ENCODE results near the gene SEC23A. TPM values are rescaled to one million over a fixed set of nuclear protein-coding genes. Genes with fewer than 3 reads are reported as not detected.
"Not testable (repeated sequence)": the region's sequence is repeated elsewhere in the genome, so short reads cannot be mapped to it uniquely, and the experiment has no call there.

Gene SEC23A
- total RNA-seq, 1 donor = 298 TPM

DNA sequence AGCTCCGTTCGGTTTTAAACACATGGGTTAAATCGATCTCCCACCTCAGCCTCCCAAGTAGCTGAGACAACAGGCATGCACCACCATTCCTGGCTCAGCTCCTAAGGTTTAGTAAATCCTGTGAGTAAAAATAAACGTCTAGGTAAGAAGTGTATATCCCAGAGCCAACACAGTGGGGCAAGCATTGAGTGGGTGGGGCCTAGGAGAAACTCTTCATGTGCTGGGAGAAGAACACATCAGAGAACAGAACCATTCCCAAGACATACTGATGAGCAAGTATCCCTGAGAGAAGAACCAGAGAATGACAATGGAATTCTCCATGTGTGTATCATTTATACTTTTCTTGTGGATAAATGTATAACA lies 86.3 kb downstream of the SEC23A start:
- TF ChIP-seq, protein P1, sequence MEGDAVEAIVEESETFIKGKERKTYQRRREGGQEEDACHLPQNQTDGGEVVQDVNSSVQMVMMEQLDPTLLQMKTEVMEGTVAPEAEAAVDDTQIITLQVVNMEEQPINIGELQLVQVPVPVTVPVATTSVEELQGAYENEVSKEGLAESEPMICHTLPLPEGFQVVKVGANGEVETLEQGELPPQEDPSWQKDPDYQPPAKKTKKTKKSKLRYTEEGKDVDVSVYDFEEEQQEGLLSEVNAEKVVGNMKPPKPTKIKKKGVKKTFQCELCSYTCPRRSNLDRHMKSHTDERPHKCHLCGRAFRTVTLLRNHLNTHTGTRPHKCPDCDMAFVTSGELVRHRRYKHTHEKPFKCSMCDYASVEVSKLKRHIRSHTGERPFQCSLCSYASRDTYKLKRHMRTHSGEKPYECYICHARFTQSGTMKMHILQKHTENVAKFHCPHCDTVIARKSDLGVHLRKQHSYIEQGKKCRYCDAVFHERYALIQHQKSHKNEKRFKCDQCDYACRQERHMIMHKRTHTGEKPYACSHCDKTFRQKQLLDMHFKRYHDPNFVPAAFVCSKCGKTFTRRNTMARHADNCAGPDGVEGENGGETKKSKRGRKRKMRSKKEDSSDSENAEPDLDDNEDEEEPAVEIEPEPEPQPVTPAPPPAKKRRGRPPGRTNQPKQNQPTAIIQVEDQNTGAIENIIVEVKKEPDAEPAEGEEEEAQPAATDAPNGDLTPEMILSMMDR (IDR thresholded peaks at IDR 0.05; ENCODE audit: insufficient read depth, low read length) = no peak
- DNase-seq (ENCODE audit: low read depth) = no peak
- H3K4me3 ChIP-seq (ENCODE audit: low read depth, low read length) = no peak overlapping the region

DNA sequence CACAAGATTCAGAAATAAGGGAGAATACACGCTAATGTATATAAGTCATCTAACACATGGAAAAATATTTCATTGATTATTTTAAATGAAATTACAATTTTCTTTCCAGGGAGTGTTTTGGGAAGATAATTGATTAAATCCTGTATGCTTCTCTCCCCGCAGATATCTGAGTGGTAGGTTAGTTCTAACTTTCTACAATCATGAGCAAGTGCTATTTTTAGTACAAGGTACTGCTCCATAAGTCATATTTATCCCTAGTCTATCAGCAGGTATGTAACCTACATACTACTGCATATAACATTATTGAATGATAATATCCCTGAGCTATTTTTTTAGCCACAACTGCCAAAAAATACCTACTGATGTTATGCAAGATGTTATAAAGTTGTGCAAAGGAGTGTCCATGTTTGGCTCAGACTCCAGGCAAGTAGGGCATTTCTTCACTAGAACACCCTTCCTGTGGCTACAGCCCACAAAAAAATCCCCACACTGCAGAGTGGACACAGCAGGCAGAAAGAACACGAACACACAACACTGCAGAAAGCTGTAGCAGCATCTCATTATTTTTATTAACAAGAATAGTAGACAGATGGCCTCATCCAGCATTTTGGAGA lies 87.0 kb downstream of the SEC23A start:
- TF ChIP-seq, protein P1 (IDR thresholded peaks at IDR 0.05; ENCODE audit: insufficient read depth, low read length) = no peak
- peak; percentile 28 for DNase-seq (ENCODE audit: low read depth)
- H3K4me3 ChIP-seq (ENCODE audit: low read depth, low read length) = no peak overlapping the region

DNA sequence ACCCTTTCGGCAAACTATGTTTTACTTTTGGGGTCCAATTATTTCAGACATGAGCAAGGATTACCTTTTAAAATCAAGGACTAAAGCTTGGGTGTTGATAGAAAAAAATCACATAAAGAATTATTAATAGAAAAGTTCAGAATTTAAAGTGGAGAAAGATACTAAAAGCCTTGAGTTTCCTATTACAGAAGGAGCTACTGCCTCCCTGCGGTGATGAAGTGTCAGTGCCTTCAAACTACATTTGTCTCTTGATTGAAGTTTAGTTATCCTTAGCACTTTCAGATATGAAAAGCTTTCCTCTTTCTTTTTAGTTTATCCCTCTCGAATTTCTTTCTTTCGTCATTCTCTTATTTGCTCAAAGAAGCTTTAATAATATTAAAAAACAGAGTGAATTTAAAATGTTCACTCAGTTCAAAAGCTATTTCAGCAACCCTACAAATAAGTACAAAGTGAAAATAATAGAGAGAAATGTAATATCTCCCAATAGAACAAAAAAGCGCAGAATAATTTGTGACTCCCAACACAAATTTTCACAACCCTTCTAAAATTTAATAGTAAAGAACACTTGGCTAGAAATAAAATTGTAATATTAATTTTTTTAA lies 87.6 kb downstream of the SEC23A start:
- TF ChIP-seq, protein P1 (IDR thresholded peaks at IDR 0.05; ENCODE audit: insufficient read depth, low read length) = peak; percentile 89
- H3K4me3 ChIP-seq (ENCODE audit: low read depth, low read length) = no peak overlapping the region
- DNase-seq (ENCODE audit: low read depth) = peak; percentile 69

DNA sequence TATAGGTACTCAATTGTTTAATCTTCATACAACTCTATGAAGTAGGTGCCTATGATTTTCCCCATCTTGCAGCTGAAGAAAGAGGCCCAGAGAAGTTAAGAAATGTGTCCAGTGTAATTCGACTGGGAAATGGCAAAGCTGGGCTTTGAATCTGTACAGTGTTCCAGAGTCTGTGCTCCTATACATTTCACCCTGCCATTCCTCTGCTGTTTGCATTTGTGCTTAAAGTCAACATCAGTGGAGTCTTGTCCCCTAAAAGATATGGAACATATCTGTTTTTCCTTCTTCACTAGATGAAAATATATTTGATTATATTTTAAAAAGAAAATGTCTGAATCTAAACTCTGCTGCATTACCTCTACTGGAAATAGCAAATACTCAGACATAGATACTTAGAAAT lies 88.6 kb downstream of the SEC23A start:
- TF ChIP-seq, protein P1 (IDR thresholded peaks at IDR 0.05; ENCODE audit: insufficient read depth, low read length) = no peak
- DNase-seq (ENCODE audit: low read depth) = no peak
- no peak overlapping the region for H3K4me3 ChIP-seq (ENCODE audit: low read depth, low read length)

DNA sequence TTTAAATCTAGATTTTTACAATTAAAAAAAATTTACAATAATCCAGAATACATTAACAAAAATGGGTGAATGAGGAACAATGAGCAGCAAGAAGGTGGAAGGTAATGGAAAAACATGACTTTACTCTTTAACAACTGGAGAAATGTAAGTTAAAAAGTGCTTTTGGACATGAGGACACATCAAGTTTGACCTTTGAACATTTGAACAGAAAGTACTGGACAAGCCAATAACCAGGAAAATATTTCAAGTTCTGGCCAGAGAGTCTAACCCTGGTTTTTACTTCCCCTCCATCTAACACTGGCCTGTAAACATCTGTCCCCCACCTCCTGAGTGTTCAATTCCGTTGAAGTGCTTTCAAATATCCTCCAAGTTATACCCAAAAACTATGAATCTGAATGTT lies 94.1 kb downstream of the SEC23A start:
- not testable (repeated sequence) for DNase-seq (ENCODE audit: low read depth); H3K4me3 ChIP-seq (ENCODE audit: low read depth, low read length)

DNA sequence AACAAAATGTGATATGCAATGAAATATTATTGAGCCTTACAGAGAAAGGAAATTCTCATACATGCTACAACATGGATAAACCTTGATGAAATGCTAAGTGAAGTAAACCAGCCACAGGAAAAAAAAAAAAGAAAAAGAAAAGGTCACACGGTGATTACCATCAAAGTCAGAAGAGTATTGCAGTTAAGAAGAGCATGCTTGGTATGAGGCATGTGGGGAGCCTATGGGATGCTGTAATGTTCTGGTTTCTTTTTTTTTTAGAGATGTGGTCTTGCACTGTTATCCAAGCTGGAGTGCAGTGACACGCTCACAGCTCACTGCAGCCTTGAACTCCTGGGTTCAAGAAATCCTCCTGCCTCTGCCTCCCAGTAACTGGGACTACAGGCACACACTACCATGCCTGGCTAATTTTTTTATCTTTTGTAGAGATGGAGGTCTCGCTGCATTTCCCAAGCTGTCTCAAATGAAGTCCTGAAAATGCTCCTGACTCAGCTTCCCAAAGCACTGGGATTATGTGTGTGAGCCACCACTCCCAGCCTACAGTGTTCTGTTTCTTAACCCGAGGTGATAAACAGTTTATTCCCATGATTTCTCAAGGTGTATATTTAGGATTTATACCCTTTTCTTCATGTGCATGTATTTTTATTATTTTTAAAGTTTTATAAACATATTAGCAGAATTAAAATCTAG lies 96.2 kb downstream of the SEC23A start:
- no peak overlapping the region for H3K4me3 ChIP-seq (ENCODE audit: low read depth, low read length)
- DNase-seq (ENCODE audit: low read depth) = peak; percentile 30
- TF ChIP-seq, protein P1 (IDR thresholded peaks at IDR 0.05; ENCODE audit: insufficient read depth, low read length) = no peak

DNA sequence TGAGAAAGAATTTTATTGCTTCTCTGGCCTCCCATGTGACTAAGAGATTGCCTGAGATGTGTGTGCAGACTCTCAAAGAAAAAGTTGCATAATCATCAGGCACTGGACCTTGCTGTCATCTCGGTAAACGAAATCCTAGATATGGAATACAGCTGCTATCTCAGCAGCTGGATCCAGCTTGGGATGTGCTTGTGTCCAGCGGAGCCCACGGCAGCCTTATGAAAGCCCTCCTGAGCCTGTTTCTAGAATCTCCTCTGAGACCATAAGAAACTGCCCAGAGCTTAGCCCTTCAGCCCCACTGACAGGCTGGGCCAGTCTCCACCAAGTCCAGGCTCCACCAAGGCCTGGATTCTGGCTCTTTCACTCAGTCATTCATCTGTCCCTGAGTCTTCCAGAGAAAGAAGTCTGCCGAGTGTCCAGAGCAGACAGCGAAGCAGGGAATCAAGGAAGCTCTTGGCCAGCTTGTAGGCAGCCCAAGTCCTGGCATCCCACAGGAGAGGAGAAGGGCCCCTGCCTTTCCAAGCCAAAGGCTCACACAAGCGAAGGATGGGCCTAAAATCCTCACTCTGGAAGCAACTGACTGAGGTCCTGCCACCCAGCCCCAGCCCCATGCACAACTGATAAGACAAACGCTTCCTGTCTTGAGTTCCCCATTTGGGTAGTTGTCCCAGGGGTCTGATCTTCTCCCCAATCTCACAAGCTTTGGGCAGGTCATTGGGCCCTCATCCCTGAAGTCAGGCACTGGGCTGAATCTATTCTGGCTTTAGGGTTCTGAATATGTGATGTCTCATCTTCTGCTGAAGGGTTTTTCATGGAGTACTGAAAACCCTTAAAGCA lies 97.8 kb downstream of the SEC23A start:
- H3K4me3 ChIP-seq (ENCODE audit: low read depth, low read length) = no peak overlapping the region
- TF ChIP-seq, protein P1 (IDR thresholded peaks at IDR 0.05; ENCODE audit: insufficient read depth, low read length) = no peak
- DNase-seq (ENCODE audit: low read depth) = peak; percentile 22
